GM12891 (cell line): Measurements from ENCODE around the gene PRKN.

Source experiments
- DNase-seq: peaks from one replicate; pipeline ENCODE4 v3.0.0; 2011; ENCODE audit warnings: low spot score; ENCODE audit not compliant: insufficient read length
- FAIRE-seq: peaks from 2 replicates; lab custom pipeline; 2011; peaks lifted over from hg19 to GRCh38; lab: Jason Lieb, UNC
- PAX5 ChIP-seq: IDR thresholded peaks from 2 replicates; pipeline ENCODE4 v1.6.1; 2011; ENCODE audit warnings: low read length, moderate library complexity, mild to moderate bottlenecking; ENCODE audit not compliant: insufficient read depth, severe bottlenecking
- POLR2A ChIP-seq: IDR thresholded peaks from 2 replicates; pipeline ENCODE4 v1.6.1; 2011; ENCODE audit warnings: low read depth, low read length, control low read depth
- POLR2AphosphoS5 ChIP-seq: IDR thresholded peaks from 2 replicates; pipeline ENCODE4 v1.6.1; 2011; ENCODE audit warnings: low read depth, low read length, control low read depth
- POU2F2 ChIP-seq: IDR thresholded peaks from 2 replicates; pipeline ENCODE4 v1.6.1; 2011; ENCODE audit warnings: low read depth, mild to moderate bottlenecking, control low read depth, low read length, moderate library complexity
- SPI1 ChIP-seq: IDR thresholded peaks from 2 replicates; pipeline ENCODE4 v1.6.1; 2011; ENCODE audit warnings: low read depth, low read length, control low read depth
- TAF1 ChIP-seq: IDR thresholded peaks from 2 replicates; pipeline ENCODE4 v1.6.1; 2011; ENCODE audit warnings: low read depth, low read length, control low read depth

Gene PRKN

GRCh38 chr6:161544801-161545480 is 1182.6 kb downstream of the PRKN start:
- DNase-seq: no peak
- no peak for FAIRE-seq
- TF ChIP-seq TAF1: no peak
- TF ChIP-seq POLR2AphosphoS5: no peak
- no peak for TF ChIP-seq POU2F2
- no peak for TF ChIP-seq POLR2A

- FAIRE-seq: no peak
- DNase-seq: no peak
- no peak for TF ChIP-seq PAX5
- no peak for TF ChIP-seq POLR2AphosphoS5
- peak; percentile 28; the same call in 1 of the 2 replicates for TF ChIP-seq SPI1
- TF ChIP-seq POLR2A: no peak
Observed at GRCh38 chr6:161543684-161544309, 1183.8 kb downstream of the PRKN start.

GRCh38 chr6:161542346-161542980 is 1185.1 kb downstream of the PRKN start:
- no peak for FAIRE-seq
- TF ChIP-seq POLR2AphosphoS5 (no peak), SPI1 (no peak), TAF1 (no peak), POU2F2 (no peak), PAX5 (no peak), POLR2A (no peak)
- no peak for DNase-seq

GRCh38 chr6:161540532-161540931 is 1187.0 kb downstream of the PRKN start:
- DNase-seq (no peak), FAIRE-seq (no peak)
- TF ChIP-seq PAX5: no peak
- no peak for TF ChIP-seq POLR2AphosphoS5
- TF ChIP-seq POU2F2: no peak
- TF ChIP-seq SPI1: no peak

- no peak for FAIRE-seq
- no peak for DNase-seq
- TF ChIP-seq POLR2AphosphoS5: no peak
- TF ChIP-seq SPI1: no peak
- no peak for TF ChIP-seq TAF1
- no peak for TF ChIP-seq POU2F2
- no peak for TF ChIP-seq POLR2A
- no peak for TF ChIP-seq PAX5
Observed at GRCh38 chr6:161536224-161536630, 1191.3 kb downstream of the PRKN start.

- TF ChIP-seq POLR2AphosphoS5 (no peak), SPI1 (no peak), TAF1 (no peak), POLR2A (no peak), POU2F2 (no peak), PAX5 (no peak)
- FAIRE-seq (no peak), DNase-seq (no peak)
Observed at GRCh38 chr6:161534264-161534873, 1193.2 kb downstream of the PRKN start.

GRCh38 chr6:161533266-161533665 is 1194.3 kb downstream of the PRKN start:
- no peak for DNase-seq
- TF ChIP-seq POU2F2: no peak
- TF ChIP-seq SPI1: no peak
- no peak for TF ChIP-seq TAF1
- no peak for TF ChIP-seq PAX5
- TF ChIP-seq POLR2AphosphoS5: no peak
- TF ChIP-seq POLR2A: no peak
- FAIRE-seq: no peak

GRCh38 chr6:161532536-161532935 is 1195.0 kb downstream of the PRKN start:
- FAIRE-seq (no peak), DNase-seq (no peak)
- TF ChIP-seq TAF1 (no peak), POU2F2 (no peak), SPI1 (no peak), POLR2AphosphoS5 (no peak), POLR2A (no peak), PAX5 (no peak)

- TF ChIP-seq TAF1 (no peak), POU2F2 (no peak), PAX5 (no peak), SPI1 (no peak), POLR2A (no peak), POLR2AphosphoS5 (no peak)
- DNase-seq: no peak
- FAIRE-seq: no peak
Observed at GRCh38 chr6:161526794-161527193, 1200.8 kb downstream of the PRKN start.

GRCh38 chr6:161523362-161523761 is 1204.2 kb downstream of the PRKN start:
- no peak for TF ChIP-seq POLR2AphosphoS5
- no peak for TF ChIP-seq PAX5
- no peak for TF ChIP-seq TAF1
- no peak for DNase-seq
- FAIRE-seq: no peak
